ENCODE measurements around the gene FOXJ3. TPM values are rescaled to one million over a fixed set of nuclear protein-coding genes. Genes with fewer than 3 reads are reported as not detected.

The FOXJ3 gene
- total and polyA plus RNA-seq, 8 donors = 6.8 to 25.5 (median 20.2) TPM

DNA sequence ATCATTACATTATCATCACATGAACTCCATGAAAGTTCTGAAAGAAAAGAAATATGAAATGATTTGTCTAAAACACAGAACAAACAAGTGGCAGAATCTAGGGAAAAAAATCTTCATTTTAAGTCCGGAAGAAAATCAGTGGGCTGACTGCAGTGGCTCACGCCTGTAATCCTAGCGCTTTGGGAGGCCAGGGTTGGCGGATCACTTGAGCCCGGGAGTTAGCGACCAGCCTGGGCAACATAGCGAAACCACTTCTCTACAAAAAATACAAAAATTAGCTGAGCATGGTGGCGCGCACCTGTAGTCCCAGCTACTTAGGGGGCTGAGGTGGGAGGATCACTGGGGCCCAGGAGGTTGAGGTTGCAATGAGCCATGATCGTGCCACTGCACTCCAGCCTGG is 4.8 kb downstream of the FOXJ3 start:
- no peak overlapping the region for H3K27ac ChIP-seq
- DNase-seq = no peak
- H3K27me3 ChIP-seq = no peaks in the 10 kb centered on the region
- no peak for FAIRE-seq
- intact Hi-C loops (cut with DNase I) = loop anchor here in 1 of 3 donors (10.0 kb wide), 1 partner anchor 155 kb away; no protein-coding TSS in a partner anchor
- no peak for ATAC-seq
- peaks cover 16 to 25% (median 17%) of the 10 kb centered on the region in 3 donors for H3K4me1 ChIP-seq
- TF ChIP-seq CTCF (IDR thresholded peaks at IDR 0.05) = no peak
- no peak overlapping the region for H3K4me3 ChIP-seq
- H3K36me3 ChIP-seq = no peaks in the 10 kb centered on the region
- WGBS, 2 donors = 96% methylated on average over 10 of the region's 10 CpGs
- H3K9me3 ChIP-seq = no peaks in the 10 kb centered on the region

- no peak for ATAC-seq
- intact Hi-C loops (cut with DNase I) = no loop called here
- no peak for FAIRE-seq
- no peak overlapping the region for H3K4me3 ChIP-seq
- no peak for TF ChIP-seq CTCF (IDR thresholded peaks at IDR 0.05)
- no peaks in the 10 kb centered on the region for H3K27me3 ChIP-seq
- H3K36me3 ChIP-seq = no peaks in the 10 kb centered on the region
- H3K27ac ChIP-seq = no peak overlapping the region
- peaks cover 21 to 33% (median 23%) of the 10 kb centered on the region in 3 donors for H3K4me1 ChIP-seq
- 77 to 82% methylated on average over 4 of the region's 4 CpGs for WGBS, 2 donors
- no peaks in the 10 kb centered on the region for H3K9me3 ChIP-seq
- no peak for DNase-seq
These were observed 6.0 kb downstream of the FOXJ3 start for GRCh38 chr1:42328916-42329496.

GRCh38 chr1:42328047-42328625 is 6.9 kb downstream of the FOXJ3 start:
- Histone ChIP-seq H3K4me1 (peaks cover 14 to 26% (median 20%) of the 10 kb centered on the region in 3 donors), H3K36me3 (no peaks in the 10 kb centered on the region), H3K27ac (no peak overlapping the region), H3K4me3 (no peak overlapping the region), H3K9me3 (no peaks in the 10 kb centered on the region), H3K27me3 (no peaks in the 10 kb centered on the region)
- FAIRE-seq (no peak), ATAC-seq (no peak), DNase-seq (no peak)
- 93 to 94% methylated on average over 5 of the region's 5 CpGs for WGBS, 2 donors
- intact Hi-C loops (cut with DNase I) = no loop called here
- TF ChIP-seq CTCF (IDR thresholded peaks at IDR 0.05) = no peak

- H3K9me3 ChIP-seq = no peaks in the 10 kb centered on the region
- H3K4me3 ChIP-seq = no peak overlapping the region
- WGBS, 2 donors = 12 to 17% methylated on average over 2 of the region's 2 CpGs
- H3K27me3 ChIP-seq = no peaks in the 10 kb centered on the region
- no peak for TF ChIP-seq CTCF (IDR thresholded peaks at IDR 0.05)
- H3K27ac ChIP-seq = no peak overlapping the region
- peaks cover 8 to 44% (median 39%) of the 10 kb centered on the region in 3 donors for H3K4me1 ChIP-seq
- intact Hi-C loops (cut with DNase I) = no loop called here
- ATAC-seq (no peak), FAIRE-seq (no peak), DNase-seq (no peak)
- H3K36me3 ChIP-seq = no peaks in the 10 kb centered on the region
These were observed 10.0 kb downstream of the FOXJ3 start for GRCh38 chr1:42325014-42325402.

GRCh38 chr1:42324398-42325013 is 10.5 kb downstream of the FOXJ3 start:
- Histone ChIP-seq H3K27ac (no peak overlapping the region), H3K9me3 (no peaks in the 10 kb centered on the region), H3K27me3 (no peaks in the 10 kb centered on the region), H3K4me3 (no peak overlapping the region), H3K36me3 (no peaks in the 10 kb centered on the region), H3K4me1 (peaks cover 8 to 49% (median 44%) of the 10 kb centered on the region in 3 donors)
- no peak for TF ChIP-seq CTCF (IDR thresholded peaks at IDR 0.05)
- no peak for FAIRE-seq
- no peak for DNase-seq
- intact Hi-C loops (cut with DNase I) = no loop called here
- WGBS, 2 donors = 81 to 83% methylated on average over 6 of the region's 6 CpGs
- ATAC-seq = no peak
